Measurements from ENCODE around the gene RPGR.

RPGR gene

DNA sequence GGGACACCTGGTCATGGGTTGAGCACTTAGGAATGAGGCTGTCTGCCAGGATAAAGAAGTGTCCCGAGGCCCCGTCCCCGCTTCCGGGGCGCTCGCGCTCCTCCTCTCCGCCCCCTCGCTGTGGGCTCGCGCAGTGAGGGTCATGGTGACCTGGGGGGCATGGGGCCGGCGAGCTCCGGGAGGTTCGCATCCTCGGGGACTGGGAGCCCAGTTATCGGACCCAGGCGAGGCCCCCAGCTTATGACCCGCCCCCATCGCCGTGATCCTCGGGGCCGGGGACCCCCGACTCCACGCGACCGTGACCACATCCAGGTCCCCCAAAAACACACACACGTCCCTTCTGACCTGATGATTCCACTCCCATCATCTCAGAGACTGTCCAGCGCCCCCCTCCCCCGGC, 71.3 kb downstream of the RPGR start:
- no peak for DNase-seq

DNA sequence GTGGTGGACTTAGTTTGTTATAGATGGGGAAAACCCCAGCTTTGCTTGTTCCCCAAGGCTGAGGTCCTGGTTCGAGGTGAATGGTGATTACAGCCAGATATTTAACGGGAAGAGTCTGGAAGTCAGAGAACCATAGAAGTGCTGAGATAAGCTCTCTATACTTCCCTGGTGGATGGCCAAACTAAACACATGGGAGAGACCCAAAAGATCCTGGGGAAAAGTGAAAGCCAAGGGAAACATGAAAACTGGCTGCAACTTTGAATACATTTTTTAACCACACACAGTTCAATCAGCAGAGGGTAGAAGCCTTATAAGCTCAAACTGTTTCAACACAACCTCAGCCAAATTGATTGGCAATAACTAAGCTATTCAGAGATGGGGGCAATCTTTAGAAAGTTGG, 77.3 kb downstream of the RPGR start:
- no peak for DNase-seq

DNA sequence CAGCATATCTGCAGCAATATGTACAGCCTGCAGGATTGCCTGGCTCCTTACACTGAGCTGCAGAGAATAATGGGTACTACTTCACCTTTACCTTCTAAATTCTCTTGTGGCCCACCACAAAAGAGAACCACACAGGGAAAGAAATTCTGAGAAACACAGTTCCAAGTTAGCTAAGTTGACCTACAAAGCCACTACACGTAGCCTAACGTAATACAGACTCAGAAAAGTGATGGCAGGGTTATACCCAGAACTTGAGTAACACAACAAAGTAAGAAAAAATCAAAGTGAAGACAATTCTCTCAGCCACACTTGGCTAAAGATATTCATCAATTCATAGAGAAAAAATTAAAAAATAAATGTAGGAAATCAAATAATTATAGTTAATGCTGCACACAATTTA, 80.3 kb downstream of the RPGR start:
- no peak for DNase-seq

DNA sequence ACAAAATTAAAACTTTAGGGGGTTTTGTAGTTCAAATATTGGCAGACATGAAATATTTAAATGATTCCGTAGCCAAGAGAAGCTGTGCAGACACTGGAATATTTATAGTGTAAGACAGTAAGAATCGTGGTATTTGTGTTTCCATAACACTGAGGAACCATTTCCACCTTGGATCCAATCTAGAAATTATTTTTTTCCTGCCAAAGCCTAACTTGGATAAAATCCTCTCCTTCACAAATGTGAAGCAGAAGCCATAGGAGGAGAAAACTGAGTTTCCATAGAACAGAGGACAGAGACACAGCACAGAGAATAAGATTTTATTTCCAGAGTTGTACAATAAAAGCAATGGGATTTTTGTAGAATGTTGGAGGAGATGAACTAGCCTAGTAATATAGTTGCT, 86.8 kb downstream of the RPGR start:
- no peak for DNase-seq

DNA sequence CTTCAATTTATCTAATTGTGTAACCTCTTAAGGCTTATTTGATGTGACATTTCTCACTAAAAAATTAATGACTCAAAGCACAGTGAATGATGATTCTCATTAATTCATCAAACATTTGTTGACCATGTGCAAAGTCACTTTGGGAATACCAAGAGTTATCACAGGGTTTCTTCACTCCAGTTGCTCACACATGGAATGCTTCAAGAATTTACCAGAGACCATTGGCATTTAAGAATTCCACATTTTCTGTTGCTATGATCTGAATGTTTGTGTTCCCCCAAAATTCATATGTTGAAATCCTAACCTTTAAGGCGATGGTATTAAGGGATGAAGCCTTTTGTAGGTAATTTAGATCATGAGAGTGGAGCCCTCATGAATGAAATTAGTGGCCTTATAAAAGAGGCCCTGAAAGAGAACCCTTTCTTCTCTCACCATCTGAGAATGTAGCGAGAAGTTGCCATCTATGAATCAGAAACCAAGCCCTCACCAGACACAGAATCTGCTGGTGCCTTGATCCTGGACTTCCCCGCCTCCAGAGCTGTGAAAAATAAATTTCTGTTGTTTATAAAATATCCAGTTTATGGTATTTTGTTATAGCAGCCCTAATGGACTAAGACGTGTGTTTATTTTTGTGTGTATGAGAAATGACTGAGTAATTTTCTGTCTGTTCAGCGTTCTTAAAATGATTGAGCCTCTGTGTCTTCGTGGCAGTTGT, 90.3 kb downstream of the RPGR start:
- no peak for DNase-seq

DNA sequence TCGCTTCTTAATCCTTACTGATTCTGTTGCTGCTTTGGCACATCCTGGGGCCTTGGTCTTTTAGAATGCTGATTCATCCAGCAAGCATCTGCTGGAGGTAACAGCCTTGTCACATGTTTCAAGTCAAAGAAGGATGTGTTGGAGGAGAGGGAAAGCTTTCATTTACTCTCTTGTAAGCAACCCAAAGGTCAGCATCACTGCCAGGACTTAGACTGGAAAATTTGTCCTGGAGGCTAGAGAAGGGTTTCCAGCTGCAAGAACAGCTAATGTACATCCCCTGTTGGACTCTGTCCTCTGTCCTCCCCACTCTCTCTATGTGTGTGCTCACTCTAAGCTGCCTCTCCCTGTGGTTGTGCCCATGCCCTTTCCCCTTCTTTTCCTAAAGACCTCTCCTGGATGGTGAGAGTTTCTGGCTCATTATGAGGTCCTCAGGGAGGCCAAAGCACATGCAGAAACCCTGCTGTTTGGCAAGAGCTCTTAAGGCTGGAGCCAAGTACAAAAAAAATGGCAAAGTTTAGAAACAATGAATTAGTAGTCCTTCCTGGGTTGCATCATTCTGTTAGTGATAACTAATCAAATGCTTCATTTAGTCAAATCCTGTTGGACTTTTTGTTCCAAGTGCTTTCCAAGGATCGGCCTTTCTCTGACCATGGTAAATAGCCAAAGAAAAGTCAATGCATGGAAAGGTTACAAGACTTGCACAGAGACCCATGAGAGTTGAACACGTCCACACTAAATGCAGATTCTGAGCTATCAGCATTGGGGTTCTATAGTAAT, 93.2 kb downstream of the RPGR start:
- DNase-seq = no peak

DNA sequence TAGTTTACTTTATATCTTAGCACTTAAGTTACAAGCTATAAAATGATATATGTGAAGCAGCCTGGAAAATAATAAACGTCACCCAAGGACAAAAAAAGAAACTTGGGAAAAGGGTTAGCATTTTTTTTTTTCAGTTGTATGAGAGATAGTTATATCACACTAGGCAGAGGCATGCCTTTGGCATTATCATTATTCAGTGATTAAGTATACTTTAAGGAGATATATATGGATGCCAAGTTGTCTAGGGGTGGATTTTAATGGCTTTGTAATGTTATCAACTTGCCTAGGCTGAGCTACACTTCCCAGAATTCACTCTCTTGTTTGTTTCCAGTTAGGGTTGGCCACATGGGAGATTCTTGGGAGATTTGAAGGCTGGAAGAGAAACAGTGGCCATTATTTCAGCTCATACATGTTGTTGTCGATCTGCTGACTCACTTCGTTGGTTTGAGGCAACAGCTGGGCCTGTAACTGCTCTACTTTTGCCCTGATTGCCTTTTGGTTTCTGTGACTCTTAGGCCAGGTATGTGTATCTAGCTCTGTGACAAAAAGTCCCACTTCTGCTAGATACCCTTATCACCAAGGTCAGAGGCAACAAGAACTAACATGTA, 95.1 kb downstream of the RPGR start:
- no peak for DNase-seq

DNA sequence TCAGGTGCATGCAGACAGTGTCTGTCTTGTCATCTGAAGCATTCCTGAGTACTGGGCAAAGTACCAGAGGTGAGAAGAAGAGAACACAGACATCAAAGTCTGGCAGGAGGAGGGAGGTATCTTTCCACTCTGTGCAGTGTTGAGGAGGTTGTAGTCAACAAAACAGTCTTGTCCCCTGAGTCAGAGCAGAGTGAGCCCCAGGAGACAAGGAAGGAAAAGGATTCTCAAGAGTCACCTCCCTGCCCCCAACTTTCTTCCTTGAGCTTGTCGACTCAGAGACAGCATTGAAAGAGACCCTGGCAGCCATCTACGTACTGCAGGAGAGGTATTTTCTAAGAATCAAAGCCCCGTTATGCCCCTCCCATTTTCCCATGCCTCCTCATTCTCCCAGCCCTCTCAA, 102.2 kb downstream of the RPGR start:
- DNase-seq = no peak

DNA sequence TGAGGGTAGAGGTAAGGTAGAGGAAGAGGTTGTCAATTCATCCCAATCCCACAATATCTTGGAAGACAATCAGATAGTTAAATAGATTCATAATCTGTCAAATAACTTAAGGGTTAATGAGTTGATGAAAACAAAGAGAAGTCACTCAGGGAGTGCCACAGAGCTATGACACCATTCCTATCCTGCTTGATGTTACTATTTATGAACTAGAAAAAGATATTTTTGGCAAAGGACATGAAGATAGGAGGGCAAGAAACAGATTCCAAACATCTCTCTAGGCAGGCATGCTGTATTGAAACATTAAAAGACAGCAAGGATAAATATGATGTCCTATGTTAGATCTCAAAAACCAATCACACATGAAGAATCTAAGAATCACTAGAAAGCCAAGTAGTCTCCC, 103.1 kb downstream of the RPGR start:
- no peak for DNase-seq

DNA sequence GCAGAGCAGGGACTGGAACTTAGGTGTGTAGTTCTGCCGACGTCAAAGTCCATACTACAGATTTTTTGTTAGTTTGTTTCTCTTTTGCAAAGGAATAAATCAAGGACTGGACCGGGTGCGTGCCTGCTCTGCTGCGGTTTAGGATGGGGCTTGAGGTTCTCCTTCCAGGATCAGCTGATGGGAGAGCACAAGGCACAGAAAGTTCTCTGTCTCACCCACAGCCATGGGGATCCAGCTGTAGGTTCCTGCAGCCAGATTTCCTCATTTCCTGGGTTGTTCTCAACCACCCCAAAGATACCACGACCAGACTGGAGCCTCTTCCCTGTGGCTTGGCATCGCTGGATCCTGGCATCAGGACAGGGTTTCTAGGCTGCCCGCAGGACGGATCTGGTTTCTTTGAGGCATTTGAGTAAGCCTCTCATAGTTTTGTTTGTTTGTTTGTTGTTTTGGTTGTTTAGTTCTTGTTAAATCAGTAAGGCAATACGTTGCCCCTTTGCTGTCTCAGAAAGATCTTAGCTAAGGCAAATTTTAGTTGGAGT, 105.8 kb downstream of the RPGR start:
- no peak for DNase-seq

DNA sequence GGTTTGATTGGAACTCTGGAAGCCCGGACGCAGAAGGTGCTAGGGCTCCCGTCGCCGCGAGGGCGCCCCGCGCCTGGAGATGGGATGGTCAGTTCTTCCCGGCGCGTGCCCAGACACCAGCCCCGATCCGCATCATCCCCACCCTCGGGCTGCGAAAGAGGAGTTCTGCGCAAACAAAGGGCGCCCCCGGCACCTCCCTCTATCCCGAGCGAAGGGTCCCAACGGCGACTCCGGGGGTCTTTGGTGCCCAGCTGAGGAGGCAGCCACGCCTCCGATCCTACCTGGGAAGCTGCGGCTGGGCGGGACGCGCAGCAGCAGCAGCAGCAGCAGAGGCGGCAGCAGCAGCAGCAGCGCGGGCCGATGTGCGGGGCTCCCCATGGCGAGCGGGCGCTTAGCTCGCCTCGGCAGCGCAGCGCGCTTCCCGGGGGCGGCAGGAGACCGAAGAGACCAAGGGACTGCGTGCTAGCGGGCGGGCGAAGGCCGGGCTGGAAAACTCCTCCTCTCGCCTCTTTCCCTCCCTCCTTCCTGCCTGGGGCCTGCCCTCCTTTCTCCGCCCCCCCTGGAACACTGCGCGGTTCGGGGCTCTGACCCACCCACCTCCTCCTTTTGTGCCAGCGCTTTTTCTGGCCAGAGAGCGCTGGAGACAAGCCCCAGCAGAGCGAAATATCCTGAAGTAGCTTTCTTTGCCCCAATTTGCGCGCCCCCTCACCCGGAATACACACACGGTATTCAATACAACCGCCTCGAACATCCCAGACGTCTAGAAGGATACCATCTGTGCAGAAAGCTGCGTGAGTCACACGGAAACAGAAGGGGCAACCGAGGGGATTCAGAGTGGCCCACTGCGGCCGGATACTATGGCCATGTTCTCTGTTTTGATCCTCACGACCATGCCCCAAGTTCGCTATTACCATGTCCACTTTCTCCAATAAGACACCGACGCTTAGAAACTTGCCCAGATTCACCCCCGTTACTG, 106.6 kb downstream of the RPGR start, which contains the start of gene SRPX:
SRPX (minus strand) TSS at position 457 of the 976 bp plus-strand sequence; CDS start at position 378, 79 bp downstream.
- DNase-seq = no peak

DNA sequence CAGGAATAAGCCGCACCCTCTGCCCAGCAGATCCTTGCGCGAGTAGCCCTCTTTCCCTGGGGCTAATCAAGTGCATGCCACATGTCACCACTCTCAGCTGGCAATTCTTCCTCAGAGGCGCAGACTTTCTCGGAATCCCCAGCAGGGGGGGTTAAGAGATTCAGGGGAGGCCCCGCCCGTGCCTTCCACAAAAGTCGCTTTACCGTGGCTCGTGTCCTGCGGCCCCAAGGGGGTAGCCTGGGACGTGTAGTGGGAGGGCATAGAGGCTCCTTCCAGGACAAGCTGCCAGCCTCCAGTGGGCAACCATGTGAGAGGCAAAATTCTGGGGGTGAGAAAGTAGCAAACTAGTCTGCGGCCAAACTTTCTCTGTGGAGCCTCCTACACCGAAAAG, 107.3 kb downstream of the RPGR start:
- peak; percentile 12 for DNase-seq
